Ovary (tissue), 3 donors: Measurements from ENCODE around the gene TSFM.

Experiments
- EP300 ChIP-seq: sonication (generic); formaldehyde crosslinking; IDR thresholded peaks from one replicate; pipeline ENCODE4 v1.6.1; 2017; ENCODE audit warnings: antibody characterized with exemption
- POLR2A ChIP-seq: fragments of 450-650 bp; IDR thresholded peaks from one replicate; pipeline ENCODE4 v1.6.1; 2017; ENCODE audit warnings: antibody characterized with exemption, mild to moderate bottlenecking, moderate library complexity
- TF ChIP-seq, protein P1 (sequence below), 3 donors: fragments of 450-650 bp in 2 of 3; fragments of 200-600 bp in 1 of 3; IDR thresholded peaks; one replicate each; pipeline versions ENCODE4 v1.5.1 to v1.8.0; 2016 to 2022; ENCODE audit warnings: antibody characterized with exemption in 3 of 3, mild to moderate bottlenecking in 1 of 3
- donor health status: DM: no; HTN: no; CAD: no.

DNA sequence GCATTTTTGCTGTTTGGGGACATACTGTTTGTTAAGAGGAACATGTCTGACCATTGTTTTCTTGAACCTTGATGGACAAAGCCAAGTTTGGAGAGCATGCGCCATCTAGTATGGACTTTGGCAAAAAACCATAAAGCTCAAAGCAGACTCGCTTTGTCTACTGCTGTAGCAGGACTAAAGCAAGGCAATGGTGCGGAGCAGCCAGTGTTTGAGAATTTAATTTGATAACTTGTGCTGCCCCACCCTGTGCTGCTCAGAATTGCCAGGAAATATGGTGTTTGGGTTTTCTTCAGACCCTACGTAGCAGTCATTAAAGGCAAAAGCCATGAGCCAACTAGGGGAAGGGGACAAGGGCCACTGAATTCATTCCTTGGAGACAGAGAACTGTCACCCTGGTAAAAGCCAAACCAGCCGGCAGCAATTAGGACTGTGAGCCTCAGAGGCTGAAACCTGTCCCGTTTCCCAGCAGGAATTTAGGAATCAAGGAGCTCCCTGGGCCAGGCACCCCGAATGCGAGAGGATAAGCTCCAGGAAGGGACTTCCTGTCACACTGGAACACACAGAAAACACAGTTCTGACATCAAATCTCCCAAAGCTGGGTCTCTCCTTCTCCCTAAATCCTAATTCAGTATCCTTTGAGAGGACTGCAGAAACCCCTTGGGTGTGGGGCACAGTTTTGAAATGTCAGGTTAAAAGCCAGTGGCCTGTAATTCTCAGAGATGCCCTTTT lies 34.8 kb downstream of the TSFM start:
- TF ChIP-seq POLR2A = no peak
- TF ChIP-seq, protein P1, sequence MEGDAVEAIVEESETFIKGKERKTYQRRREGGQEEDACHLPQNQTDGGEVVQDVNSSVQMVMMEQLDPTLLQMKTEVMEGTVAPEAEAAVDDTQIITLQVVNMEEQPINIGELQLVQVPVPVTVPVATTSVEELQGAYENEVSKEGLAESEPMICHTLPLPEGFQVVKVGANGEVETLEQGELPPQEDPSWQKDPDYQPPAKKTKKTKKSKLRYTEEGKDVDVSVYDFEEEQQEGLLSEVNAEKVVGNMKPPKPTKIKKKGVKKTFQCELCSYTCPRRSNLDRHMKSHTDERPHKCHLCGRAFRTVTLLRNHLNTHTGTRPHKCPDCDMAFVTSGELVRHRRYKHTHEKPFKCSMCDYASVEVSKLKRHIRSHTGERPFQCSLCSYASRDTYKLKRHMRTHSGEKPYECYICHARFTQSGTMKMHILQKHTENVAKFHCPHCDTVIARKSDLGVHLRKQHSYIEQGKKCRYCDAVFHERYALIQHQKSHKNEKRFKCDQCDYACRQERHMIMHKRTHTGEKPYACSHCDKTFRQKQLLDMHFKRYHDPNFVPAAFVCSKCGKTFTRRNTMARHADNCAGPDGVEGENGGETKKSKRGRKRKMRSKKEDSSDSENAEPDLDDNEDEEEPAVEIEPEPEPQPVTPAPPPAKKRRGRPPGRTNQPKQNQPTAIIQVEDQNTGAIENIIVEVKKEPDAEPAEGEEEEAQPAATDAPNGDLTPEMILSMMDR (IDR thresholded peaks at IDR 0.05) = no peak
- no peak for TF ChIP-seq EP300
